IMR-90 (cell line): ENCODE measurements around the gene TICAM1. TPM values are rescaled to one million over a fixed set of nuclear protein-coding genes. Genes with fewer than 3 reads are reported as not detected.

Source experiments
- ATAC-seq: fragments of 200-7000 bp; cut with Tn5 transposase; 2 replicates; pipeline ENCODE4 v1.9.1; 2020; ENCODE audit warnings: low read depth, mild to moderate bottlenecking, moderate library complexity
- BruUV-seq: library from RNA; stranded (reverse); fragments of 400-500 nt; replicated peaks from 2 replicates; lab custom pipeline; 2021; lab: Mats Ljungman, UMichigan
- CTCF ChIA-PET: fragments of 300-600 bp; formaldehyde crosslinking; extraction: SDS; loops from one replicate; lab custom pipeline; 2021; ENCODE audit warnings: antibody characterized with exemption; lab: Yijun Ruan, JAX
- POLR2A ChIA-PET: fragments of 300-600 bp; sonication (Branson Sonifier 250); formaldehyde crosslinking; loops from one replicate; lab custom pipeline; 2022; ENCODE audit warnings: antibody characterized with exemption; ENCODE audit not compliant: unreplicated experiment; lab: Charles Lee
- DNase-seq: peaks from one replicate; pipeline ENCODE4 v3.0.0; 2013
- H2AFZ ChIP-seq: replicated peaks from 2 replicates; pipeline ENCODE3; 2013; ENCODE audit warnings: low read length, mild to moderate bottlenecking; ENCODE audit not compliant: poor library complexity
- H2AK5ac ChIP-seq: 2 replicates; pipeline ENCODE4 v1.6.1; 2013; ENCODE audit warnings: low read depth, low read length, inconsistent platforms
- H2AK9ac ChIP-seq: replicated peaks from 2 replicates; pipeline ENCODE3; 2013; ENCODE audit warnings: mild to moderate bottlenecking, low read depth, low read length, moderate library complexity; ENCODE audit not compliant: poor library complexity
- H2BK120ac ChIP-seq: 2 replicates; pipeline ENCODE4 v1.6.1; 2013; ENCODE audit warnings: low read depth, low read length, inconsistent platforms
- H2BK15ac ChIP-seq: 3 replicates; pipeline ENCODE4 v1.6.1; 2013; ENCODE audit warnings: low read depth, low read length, inconsistent platforms
- H2BK20ac ChIP-seq: 2 replicates; pipeline ENCODE4 v1.6.1; 2013; ENCODE audit warnings: low read depth, mild to moderate bottlenecking, inconsistent platforms, low read length, moderate library complexity
- H2BK5ac ChIP-seq: 2 replicates; pipeline ENCODE4 v1.6.1; 2013; ENCODE audit warnings: mild to moderate bottlenecking, low read depth, low read length, inconsistent platforms; ENCODE audit not compliant: poor library complexity, severe bottlenecking
- H3K14ac ChIP-seq: replicated peaks from 2 replicates; pipeline ENCODE4 v1.6.1; 2013; ENCODE audit warnings: low read depth, low read length, inconsistent platforms
- H3K18ac ChIP-seq: 2 replicates; pipeline ENCODE4 v1.6.1; 2013; ENCODE audit warnings: low read depth, low read length, control low read depth
- H3K23ac ChIP-seq: 2 replicates; pipeline ENCODE4 v1.6.1; 2013; ENCODE audit warnings: low read depth, low read length, inconsistent platforms
- H3K27ac ChIP-seq: 2 replicates; pipeline ENCODE4 v1.5.1; 2013; ENCODE audit warnings: mild to moderate bottlenecking, control low read depth, low read length; ENCODE audit not compliant: insufficient read depth
- H3K27me3 ChIP-seq: 2 replicates; pipeline ENCODE4 v1.6.1; 2013; ENCODE audit warnings: low read length; ENCODE audit not compliant: control insufficient read depth, insufficient read depth
- H3K36me3 ChIP-seq: 2 replicates; pipeline ENCODE4 v1.6.1; 2013; ENCODE audit warnings: low read length, mixed read lengths; ENCODE audit not compliant: control insufficient read depth, insufficient read depth
- H3K4ac ChIP-seq: 2 replicates; pipeline ENCODE4 v1.6.1; 2013; ENCODE audit warnings: low read depth, low read length, inconsistent platforms
- H3K4me1 ChIP-seq: 2 replicates; pipeline ENCODE4 v1.6.1; 2013; ENCODE audit warnings: low read length, mixed read lengths; ENCODE audit not compliant: control insufficient read depth, insufficient read depth
- H3K4me2 ChIP-seq: 2 replicates; pipeline ENCODE4 v1.6.1; 2013; ENCODE audit warnings: low read depth, mild to moderate bottlenecking, control low read depth, low read length, moderate library complexity
- H3K4me3 ChIP-seq: 2 replicates; pipeline ENCODE4 v1.5.1; 2013; ENCODE audit warnings: low read depth, mild to moderate bottlenecking, control low read depth, low read length, moderate library complexity; ENCODE audit not compliant: insufficient read depth
- H3K56ac ChIP-seq: 2 replicates; pipeline ENCODE4 v1.6.1; 2013; ENCODE audit warnings: low read length, inconsistent platforms; ENCODE audit not compliant: insufficient read depth; ENCODE audit errors: extremely low read depth
- H3K79me1 ChIP-seq, 2 experiments: 2 replicates each; pipeline ENCODE4 v1.6.1; 2013; ENCODE audit warnings: low read length in 2 of 2, inconsistent platforms in 1 of 2, low read depth in 1 of 2
- H3K9ac ChIP-seq: 2 replicates; pipeline ENCODE4 v1.6.1; 2013; ENCODE audit warnings: low read depth, low read length, control low read depth
- H3K9me1 ChIP-seq: 2 replicates; pipeline ENCODE4 v1.6.1; 2013; ENCODE audit warnings: low read length, inconsistent platforms; ENCODE audit not compliant: insufficient read depth
- H3K9me3 ChIP-seq: 2 replicates; pipeline ENCODE4 v1.6.1; 2013; ENCODE audit warnings: low read length; ENCODE audit not compliant: control insufficient read depth, insufficient read depth
- H4K20me1 ChIP-seq: 2 replicates; pipeline ENCODE4 v1.6.1; 2013; ENCODE audit warnings: low read length, inconsistent platforms; ENCODE audit not compliant: insufficient read depth
- H4K5ac ChIP-seq: 2 replicates; pipeline ENCODE4 v1.6.1; 2013; ENCODE audit warnings: mild to moderate bottlenecking, low read depth, low read length, control low read depth
- H4K8ac ChIP-seq, 2 experiments: 2 replicates each; pipeline ENCODE4 v1.6.1; 2013; ENCODE audit warnings: low read depth in 2 of 2, low read length in 2 of 2, control low read depth in 1 of 2, inconsistent platforms in 1 of 2
- H4K91ac ChIP-seq: 2 replicates; pipeline ENCODE4 v1.6.1; 2013; ENCODE audit warnings: low read depth, low read length, inconsistent platforms; ENCODE audit not compliant: insufficient read depth
- MAFK ChIP-seq: IDR thresholded peaks from 2 replicates; pipeline ENCODE4 v1.6.1; 2012; ENCODE audit warnings: low read depth, low read length, improper control_type of control experiment
- RCOR1 ChIP-seq: IDR thresholded peaks from 2 replicates; pipeline ENCODE4 v1.6.1; 2012; ENCODE audit warnings: mild to moderate bottlenecking, low read length, improper control_type of control experiment; ENCODE audit not compliant: insufficient replicate concordance
- WGBS, 2 experiments: methylation state at CpG; one replicate each; pipeline versions ENCODE4 v1.1.5 to v1.1.7; 2013; ENCODE audit warnings: missing lambda C conversion rate in 2 of 2; ENCODE audit not compliant: insufficient read length in 1 of 2; ENCODE audit errors: extremely low coverage in 2 of 2; 5-methylcytosine and 5-hydroxymethylcytosine counted together
- dilution Hi-C: fragments of 300-500 bp; cut with HindIII; formaldehyde crosslinking; loops from one replicate; pipeline ENCODE4 v1.14.3; 2018; ENCODE audit warnings: low sequenced_read_pairs; ENCODE audit not compliant: unreplicated experiment
- in situ Hi-C: fragments of 300-500 bp; cut with MboI; formaldehyde crosslinking; loops from 3 replicates; pipeline ENCODE4 v1.14.3; 2019; ENCODE audit warnings: low sequenced_read_pairs, inconsistent platforms, mixed read lengths
- intact Hi-C: fragments of 100-400 bp; cut with micrococcal nuclease; formaldehyde crosslinking; loops from 2 replicates; pipeline ENCODE4 v1.10.0; 2022
- polyA plus RNA-seq, 3 experiments: library from polyadenylated mRNA; depleted of rRNA; stranded (reverse); fragments of >200 nt; gene quantifications; 2 replicates each; pipeline ENCODE4 v1.2.3, GENCODE V29; 2012; ENCODE audit warnings: low replicate concordance in 1 of 3
- total RNA-seq: library from RNA; depleted of rRNA; stranded (reverse); fragments of >200 nt; gene quantifications from 2 replicates; pipeline ENCODE4 v1.2.3, GENCODE V29; 2012

TICAM1 gene
- total and polyA plus RNA-seq, 2 of the 4 experiments (the other 2 are of a cell fraction) = 0.90 to 9.2 TPM

- Histone ChIP-seq H3K14ac (no peak overlapping the region), H3K27ac (no peak overlapping the region), H4K5ac (no peak overlapping the region), H3K4me3 (no peak overlapping the region), H3K9me1 (peaks cover 10% of the 10 kb centered on the region), H2BK5ac (no peak overlapping the region), H2BK20ac (no peak overlapping the region), H4K20me1 (peaks cover 18% of the 10 kb centered on the region; the same call in 1 of the 2 replicates), H4K8ac (no peak overlapping the region), H3K23ac (no peak overlapping the region), H3K36me3 (peaks cover 2% of the 10 kb centered on the region; the same call in 1 of the 2 replicates), H2AK5ac (0 out of 2 replicates have a peak overlapping the region, but pooled peaks have one; percentile 16), H2AFZ (no peak overlapping the region), H3K9me3 (no peaks in the 10 kb centered on the region), H2BK15ac (no peak overlapping the region), H3K27me3 (no peaks in the 10 kb centered on the region), H3K79me1 (peaks cover 19 to 30% of the 10 kb centered on the region in 2 experiments), H3K4ac (no peak overlapping the region), H3K4me1 (peaks cover 11% of the 10 kb centered on the region), H3K4me2 (no peak overlapping the region), H2AK9ac (no peak overlapping the region), H3K56ac (no peak overlapping the region), H2BK120ac (no peak overlapping the region), H3K18ac (no peak overlapping the region), H3K9ac (no peak overlapping the region), H4K91ac (no peak overlapping the region)
- no CpG with 5 or more reads among the region's 5 CpGs for WGBS, 2 experiments
- DNase-seq (no peak), ATAC-seq (no peak)
- no TSS peak for BruUV-seq
- POLR2A ChIA-PET = interaction anchor here (0.6 kb wide), 1 partner anchor 31 kb away, joined by 20 read pairs; no protein-coding TSS in a partner anchor
- intact Hi-C loops = no loop called here
- dilution Hi-C loops = no loop called here
- TF ChIP-seq RCOR1 = no peak
- no peak for TF ChIP-seq MAFK
- in situ Hi-C loops = no loop called here
- CTCF ChIA-PET = no interaction called here
These were observed 1.3 kb upstream of the TICAM1 start for GRCh38 chr19:4832776-4833175.
